OCI-M1 (cell line): ENCODE measurements around the gene GAA.

Experiments used
- DNase-seq: peaks from one replicate; lab custom pipeline; 2025; lab: John Stamatoyannopoulos, UW

GAA gene

DNA sequence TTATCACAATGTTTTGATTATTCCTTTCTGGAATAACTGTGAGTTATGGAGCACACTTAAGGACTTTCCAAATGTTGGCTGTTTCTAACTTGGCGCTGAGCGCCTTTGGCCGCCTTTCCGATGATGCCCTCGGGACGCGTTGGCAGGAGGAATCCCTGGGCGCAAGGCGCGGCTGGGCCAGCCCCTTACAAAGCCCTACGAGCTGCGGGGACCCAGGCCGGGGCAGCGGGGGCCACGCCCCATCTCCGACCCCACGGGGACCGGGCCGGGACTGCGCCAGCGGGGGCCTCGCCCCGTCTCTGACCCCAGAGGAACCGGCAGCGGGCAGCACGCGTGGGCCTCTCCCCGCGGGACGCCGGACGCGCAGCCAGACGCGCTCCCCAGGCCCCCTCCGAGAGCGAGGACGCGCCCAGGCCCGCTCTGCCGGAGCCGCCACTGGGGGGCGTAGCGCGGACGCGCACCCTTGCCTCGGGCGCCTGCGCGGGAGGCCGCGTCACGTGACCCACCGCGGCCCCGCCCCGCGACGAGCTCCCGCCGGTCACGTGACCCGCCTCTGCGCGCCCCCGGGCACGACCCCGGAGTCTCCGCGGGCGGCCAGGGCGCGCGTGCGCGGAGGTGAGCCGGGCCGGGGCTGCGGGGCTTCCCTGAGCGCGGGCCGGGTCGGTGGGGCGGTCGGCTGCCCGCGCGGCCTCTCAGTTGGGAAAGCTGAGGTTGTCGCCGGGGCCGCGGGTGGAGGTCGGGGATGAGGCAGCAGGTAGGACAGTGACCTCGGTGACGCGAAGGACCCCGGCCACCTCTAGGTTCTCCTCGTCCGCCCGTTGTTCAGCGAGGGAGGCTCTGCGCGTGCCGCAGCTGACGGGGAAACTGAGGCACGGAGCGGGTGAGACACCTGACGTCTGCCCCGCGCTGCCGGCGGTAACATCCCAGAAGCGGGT is at the start of gene GAA:
Gene GAA, plus strand, starts transcription at position 571 of the 935 bp plus-strand sequence. CDS start 3,006 bp downstream, outside the sequence.
- DNase-seq = peak; percentile 88

- no peak for DNase-seq
These were observed 49.7 kb upstream of the GAA start for GRCh38 chr17:80051681-80052080.

DNA sequence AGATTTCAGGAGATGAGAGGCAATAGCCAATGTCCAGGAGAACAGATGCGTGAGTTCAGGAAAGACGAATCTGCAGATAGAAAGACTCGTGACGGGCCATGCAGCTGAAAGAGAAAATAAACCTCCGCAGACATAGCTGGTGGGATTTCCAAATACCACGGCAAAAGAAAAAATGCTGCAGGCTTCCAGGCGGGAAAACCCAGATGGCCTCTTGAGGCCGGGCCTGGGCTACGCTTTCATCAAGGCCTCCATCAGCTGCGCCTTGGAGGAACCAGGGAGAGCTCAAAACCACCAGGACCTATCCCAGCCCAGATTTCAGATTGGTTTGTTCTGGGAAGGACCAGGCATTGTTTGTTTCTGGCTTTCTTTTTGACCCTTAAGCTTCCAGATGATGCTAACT is 48.3 kb upstream of the GAA start:
- DNase-seq = no peak

DNA sequence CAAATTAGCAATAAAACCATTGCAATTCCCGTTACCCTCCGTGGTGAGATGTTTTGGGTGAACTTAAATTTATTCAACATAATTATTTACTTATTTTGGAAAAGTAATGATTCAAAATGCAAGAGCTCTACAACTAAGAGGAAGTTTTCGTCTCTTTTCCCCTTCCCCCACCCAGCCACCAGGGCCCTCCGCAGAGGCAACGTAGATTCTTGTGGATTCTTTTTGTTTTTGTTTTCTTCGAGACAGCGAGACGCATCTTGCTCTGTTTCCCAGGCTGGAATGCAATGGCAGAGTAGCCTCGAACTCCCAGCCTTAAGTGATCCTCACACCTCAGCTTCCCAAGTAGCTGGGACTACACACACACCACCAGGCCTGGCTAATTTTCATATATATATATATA is 45.8 kb upstream of the GAA start:
- DNase-seq = no peak

GRCh38 chr17:80058311-80058955 is 42.9 kb upstream of the GAA start:
- DNase-seq = no peak

GRCh38 chr17:80060644-80061043 is 40.7 kb upstream of the GAA start:
- DNase-seq = no peak

DNA sequence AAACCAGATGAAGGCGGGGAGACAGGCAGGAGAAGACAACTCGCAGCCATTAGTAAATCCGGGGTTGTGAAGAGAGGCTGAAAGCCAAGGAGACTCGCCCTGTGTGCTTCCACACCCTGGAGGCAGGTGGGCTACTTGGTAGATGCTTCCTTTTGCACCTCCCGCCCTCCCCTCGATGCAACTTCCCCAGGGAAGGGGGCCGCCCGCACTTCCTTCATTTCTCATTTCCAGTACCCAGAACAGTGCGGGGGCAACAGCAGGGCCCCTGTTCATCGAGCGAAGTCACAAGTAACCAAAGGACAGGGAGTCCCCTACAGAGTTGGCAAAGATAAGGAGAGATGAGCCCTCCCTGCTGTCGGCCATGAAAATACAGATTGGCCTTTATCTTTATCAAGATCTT is 40.0 kb upstream of the GAA start:
- no peak for DNase-seq

- peak; percentile 4 for DNase-seq
These were observed 37.4 kb upstream of the GAA start for GRCh38 chr17:80063830-80064585.

DNA sequence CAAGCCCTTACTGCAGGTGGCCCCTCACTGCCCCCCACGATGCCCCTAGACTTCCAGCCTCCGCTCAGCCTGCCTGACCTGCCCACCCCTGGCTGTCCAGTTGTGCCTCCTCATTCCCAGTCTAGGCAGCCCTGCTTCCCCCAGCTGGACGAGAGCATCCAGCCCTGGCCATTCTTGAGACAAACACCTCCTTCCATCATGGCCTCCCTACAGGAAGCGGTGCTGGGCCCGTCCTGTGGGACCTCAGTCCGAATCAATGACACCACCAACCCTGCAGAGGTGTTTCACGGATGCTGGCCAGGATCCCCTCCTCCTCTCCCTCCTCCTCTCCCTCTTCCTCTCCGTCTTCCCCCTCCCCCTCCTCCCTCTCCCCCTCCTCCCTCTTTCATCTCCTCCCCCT is 36.7 kb upstream of the GAA start:
- no peak for DNase-seq

DNA sequence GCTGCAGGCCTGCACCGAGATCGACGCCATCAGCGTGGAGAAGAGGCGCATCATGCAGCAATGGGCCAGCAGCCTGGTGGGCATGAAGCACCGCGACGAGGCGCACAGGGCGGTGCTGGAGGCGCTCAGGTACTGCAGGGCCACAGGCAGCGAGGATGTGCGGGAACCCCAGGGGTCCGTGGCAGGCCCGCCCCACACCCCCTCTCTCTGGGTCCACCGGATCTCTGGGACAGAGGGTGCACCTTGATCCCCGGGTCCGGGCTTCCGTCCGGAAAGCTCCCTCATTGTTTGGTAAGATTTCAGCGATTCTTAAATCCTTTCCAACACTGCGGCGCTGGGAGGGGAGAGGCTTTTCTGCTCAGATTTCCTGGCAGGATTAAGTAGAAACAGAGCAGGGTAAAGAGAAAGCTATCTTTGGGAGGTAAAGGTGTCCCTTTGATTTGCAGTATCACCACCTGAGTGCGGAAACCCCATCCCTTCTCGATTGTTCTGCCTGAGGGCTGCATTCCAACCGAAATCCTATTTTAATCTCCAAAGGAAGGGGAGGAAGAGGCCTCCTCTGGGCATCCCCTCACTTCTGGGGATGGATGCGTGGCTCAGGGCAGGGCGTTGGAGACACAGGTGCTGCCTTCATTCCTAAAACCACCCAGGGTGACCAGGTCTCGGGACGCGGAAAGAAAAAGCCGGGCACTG is 35.8 kb upstream of the GAA start:
- DNase-seq = no peak

- no peak for DNase-seq
These were observed 33.9 kb upstream of the GAA start for GRCh38 chr17:80067393-80067986.

- peak; percentile 24 for DNase-seq
These were observed 32.8 kb upstream of the GAA start for GRCh38 chr17:80068301-80069222.

- no peak for DNase-seq
These were observed 30.8 kb upstream of the GAA start for GRCh38 chr17:80070375-80071115.

- DNase-seq = peak; percentile 50
These were observed 30.1 kb upstream of the GAA start for GRCh38 chr17:80071116-80071841.

GRCh38 chr17:80072410-80072809 is 29.0 kb upstream of the GAA start:
- no peak for DNase-seq

- DNase-seq = no peak
These were observed 21.3 kb upstream of the GAA start for GRCh38 chr17:80080081-80080480.

DNA sequence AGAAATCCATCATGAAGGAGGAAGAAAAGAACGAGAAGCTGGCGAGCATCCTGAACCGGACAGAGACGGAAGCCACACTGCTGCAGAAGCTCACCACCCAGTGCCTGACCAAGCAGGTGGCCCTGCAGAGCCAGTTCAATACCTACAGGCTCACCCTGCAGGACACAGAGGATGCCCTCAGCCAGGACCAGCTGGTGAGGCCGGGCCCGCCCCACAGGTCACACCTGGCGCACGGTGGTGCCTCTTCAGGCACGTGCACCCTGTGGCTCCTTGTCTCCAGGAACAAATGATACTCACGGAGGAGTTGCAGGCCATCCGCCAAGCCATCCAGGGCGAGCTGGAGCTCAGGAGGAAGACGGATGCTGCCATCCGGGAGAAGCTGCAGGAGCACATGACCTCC is 19.8 kb upstream of the GAA start:
- DNase-seq = no peak

GRCh38 chr17:80082403-80083135 is 18.8 kb upstream of the GAA start:
- DNase-seq = peak; percentile 73
